Measurements from ENCODE around the gene MEI1. TPM values are rescaled to one million over a fixed set of nuclear protein-coding genes. Genes with fewer than 3 reads are reported as not detected.

Gene MEI1
- total RNA-seq, 1 donor = 0.36 TPM

DNA sequence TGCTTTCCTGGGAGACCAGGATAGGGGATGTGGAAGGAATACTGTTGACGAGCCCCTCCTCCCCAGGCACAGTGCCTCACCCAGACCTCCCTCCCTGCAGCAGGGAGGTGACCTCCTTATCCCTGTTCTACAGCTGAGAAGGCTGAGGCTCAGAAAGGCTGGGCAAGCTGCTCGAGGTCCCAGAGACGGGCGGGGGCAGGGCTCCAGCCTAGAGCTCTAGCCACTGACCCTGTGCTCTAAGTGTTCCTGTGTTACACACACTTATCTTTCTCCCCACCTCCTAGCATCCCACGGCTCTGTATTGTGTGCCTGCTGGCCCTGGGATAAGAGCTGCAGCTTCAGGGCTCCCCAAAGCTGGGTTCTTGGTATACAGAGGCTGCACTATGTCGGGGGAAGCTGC, 109.1 kb downstream of the MEI1 start:
- H3K4me2 ChIP-seq (ENCODE audit: insufficient read depth, low read length) = no peak overlapping the region
- TF ChIP-seq, protein P1, sequence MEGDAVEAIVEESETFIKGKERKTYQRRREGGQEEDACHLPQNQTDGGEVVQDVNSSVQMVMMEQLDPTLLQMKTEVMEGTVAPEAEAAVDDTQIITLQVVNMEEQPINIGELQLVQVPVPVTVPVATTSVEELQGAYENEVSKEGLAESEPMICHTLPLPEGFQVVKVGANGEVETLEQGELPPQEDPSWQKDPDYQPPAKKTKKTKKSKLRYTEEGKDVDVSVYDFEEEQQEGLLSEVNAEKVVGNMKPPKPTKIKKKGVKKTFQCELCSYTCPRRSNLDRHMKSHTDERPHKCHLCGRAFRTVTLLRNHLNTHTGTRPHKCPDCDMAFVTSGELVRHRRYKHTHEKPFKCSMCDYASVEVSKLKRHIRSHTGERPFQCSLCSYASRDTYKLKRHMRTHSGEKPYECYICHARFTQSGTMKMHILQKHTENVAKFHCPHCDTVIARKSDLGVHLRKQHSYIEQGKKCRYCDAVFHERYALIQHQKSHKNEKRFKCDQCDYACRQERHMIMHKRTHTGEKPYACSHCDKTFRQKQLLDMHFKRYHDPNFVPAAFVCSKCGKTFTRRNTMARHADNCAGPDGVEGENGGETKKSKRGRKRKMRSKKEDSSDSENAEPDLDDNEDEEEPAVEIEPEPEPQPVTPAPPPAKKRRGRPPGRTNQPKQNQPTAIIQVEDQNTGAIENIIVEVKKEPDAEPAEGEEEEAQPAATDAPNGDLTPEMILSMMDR (IDR thresholded peaks at IDR 0.05; ENCODE audit: extremely low read depth, low read depth, low read length) = no peak
- DNase-seq (ENCODE audit: insufficient read length, low spot score, missing footprints) = no peak
- no peaks in the 10 kb centered on the region for H3K27me3 ChIP-seq (ENCODE audit: insufficient read depth, low read length)
- H3K9me3 ChIP-seq (ENCODE audit: low read depth, low read length) = no peaks in the 10 kb centered on the region
- no peak overlapping the region for H2AFZ ChIP-seq (ENCODE audit: low read length)
- H3K27ac ChIP-seq (ENCODE audit: low read depth, low read length) = no peak overlapping the region
- H4K20me1 ChIP-seq (ENCODE audit: insufficient read depth, low read length) = no peaks in the 10 kb centered on the region
- H3K79me2 ChIP-seq (ENCODE audit: insufficient read depth, low read length) = no peaks in the 10 kb centered on the region
- H3K4me1 ChIP-seq (ENCODE audit: insufficient read depth, low read length) = no peaks in the 10 kb centered on the region
- no peak overlapping the region for H3K4me3 ChIP-seq (ENCODE audit: insufficient read depth, low read length)
- peaks cover 5% of the 10 kb centered on the region for H3K36me3 ChIP-seq (ENCODE audit: insufficient read depth, low read length)

DNA sequence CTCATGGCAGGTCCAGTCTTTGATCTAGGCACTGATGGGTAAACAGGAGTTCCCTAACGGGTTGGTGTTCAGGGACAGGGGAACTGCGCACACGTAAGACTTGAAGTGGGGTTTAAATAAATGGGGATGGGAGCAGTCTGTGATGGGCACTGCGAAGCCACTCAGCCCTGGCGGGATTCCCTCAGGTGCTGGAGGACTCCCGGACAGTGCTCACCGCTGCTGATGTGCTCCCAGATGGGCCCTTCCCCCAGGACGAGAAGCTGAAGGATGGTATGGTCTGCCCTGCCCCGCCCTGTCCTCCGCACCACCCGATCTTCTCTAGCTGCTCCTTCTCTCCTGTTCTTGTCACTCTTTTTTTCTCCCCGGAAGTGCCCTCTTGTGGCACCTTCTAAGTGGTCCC, 110.7 kb downstream of the MEI1 start:
- Histone ChIP-seq H3K27me3 (ENCODE audit: insufficient read depth, low read length) (no peaks in the 10 kb centered on the region), H2AFZ (ENCODE audit: low read length) (no peak overlapping the region), H3K4me2 (ENCODE audit: insufficient read depth, low read length) (no peak overlapping the region), H3K79me2 (ENCODE audit: insufficient read depth, low read length) (no peaks in the 10 kb centered on the region), H3K27ac (ENCODE audit: low read depth, low read length) (no peak overlapping the region), H3K4me3 (ENCODE audit: insufficient read depth, low read length) (no peak overlapping the region), H4K20me1 (ENCODE audit: insufficient read depth, low read length) (no peaks in the 10 kb centered on the region), H3K36me3 (ENCODE audit: insufficient read depth, low read length) (peaks cover 5% of the 10 kb centered on the region), H3K4me1 (ENCODE audit: insufficient read depth, low read length) (no peaks in the 10 kb centered on the region), H3K9me3 (ENCODE audit: low read depth, low read length) (no peaks in the 10 kb centered on the region)
- no peak for DNase-seq (ENCODE audit: insufficient read length, low spot score, missing footprints)
- TF ChIP-seq, protein P1 (IDR thresholded peaks at IDR 0.05; ENCODE audit: extremely low read depth, low read depth, low read length) = no peak

DNA sequence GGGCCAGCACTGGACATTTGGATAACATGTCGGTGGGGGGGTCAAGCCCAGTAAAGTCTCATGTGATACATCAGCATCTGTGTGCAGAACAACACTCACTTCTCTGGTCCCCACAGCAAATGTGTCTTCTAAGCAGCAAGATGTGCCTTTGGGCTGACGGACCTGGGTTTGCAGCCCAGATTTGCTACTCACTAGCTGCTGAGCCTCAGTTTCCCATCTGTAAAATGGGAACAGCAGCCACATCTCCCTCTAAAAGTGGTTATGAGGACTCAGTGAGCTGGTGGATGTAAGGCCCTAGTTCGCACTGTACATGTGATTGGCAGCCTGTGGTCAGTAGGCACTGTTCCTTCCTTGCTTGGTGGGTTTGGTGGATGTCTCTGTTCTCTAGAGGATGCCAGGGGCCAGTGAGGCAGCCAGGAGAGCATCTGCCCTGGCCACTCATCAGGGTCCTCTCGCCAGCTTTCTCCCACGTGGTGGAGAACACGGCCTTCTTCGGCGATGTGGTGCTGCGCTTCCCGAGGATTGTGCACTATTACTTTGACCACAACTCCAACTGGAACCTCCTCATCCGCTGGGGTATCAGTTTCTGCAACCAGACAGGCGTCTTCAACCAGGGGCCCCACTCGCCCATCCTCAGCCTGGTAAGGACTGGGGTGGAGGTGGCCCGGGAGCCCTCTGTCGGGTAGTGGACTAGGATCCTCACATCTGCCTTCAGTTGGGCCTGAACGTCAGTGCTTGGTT, 113.7 kb downstream of the MEI1 start:
- H3K4me1 ChIP-seq (ENCODE audit: insufficient read depth, low read length) = no peaks in the 10 kb centered on the region
- H3K9me3 ChIP-seq (ENCODE audit: low read depth, low read length) = no peaks in the 10 kb centered on the region
- TF ChIP-seq, protein P1 (IDR thresholded peaks at IDR 0.05; ENCODE audit: extremely low read depth, low read depth, low read length) = no peak
- no peak overlapping the region for H3K4me2 ChIP-seq (ENCODE audit: insufficient read depth, low read length)
- no peak for DNase-seq (ENCODE audit: insufficient read length, low spot score, missing footprints)
- H2AFZ ChIP-seq (ENCODE audit: low read length) = no peak overlapping the region
- H3K27me3 ChIP-seq (ENCODE audit: insufficient read depth, low read length) = no peaks in the 10 kb centered on the region
- no peaks in the 10 kb centered on the region for H4K20me1 ChIP-seq (ENCODE audit: insufficient read depth, low read length)
- H3K79me2 ChIP-seq (ENCODE audit: insufficient read depth, low read length) = no peaks in the 10 kb centered on the region
- H3K36me3 ChIP-seq (ENCODE audit: insufficient read depth, low read length) = peaks cover 11% of the 10 kb centered on the region
- no peak overlapping the region for H3K4me3 ChIP-seq (ENCODE audit: insufficient read depth, low read length)
- H3K27ac ChIP-seq (ENCODE audit: low read depth, low read length) = no peak overlapping the region

DNA sequence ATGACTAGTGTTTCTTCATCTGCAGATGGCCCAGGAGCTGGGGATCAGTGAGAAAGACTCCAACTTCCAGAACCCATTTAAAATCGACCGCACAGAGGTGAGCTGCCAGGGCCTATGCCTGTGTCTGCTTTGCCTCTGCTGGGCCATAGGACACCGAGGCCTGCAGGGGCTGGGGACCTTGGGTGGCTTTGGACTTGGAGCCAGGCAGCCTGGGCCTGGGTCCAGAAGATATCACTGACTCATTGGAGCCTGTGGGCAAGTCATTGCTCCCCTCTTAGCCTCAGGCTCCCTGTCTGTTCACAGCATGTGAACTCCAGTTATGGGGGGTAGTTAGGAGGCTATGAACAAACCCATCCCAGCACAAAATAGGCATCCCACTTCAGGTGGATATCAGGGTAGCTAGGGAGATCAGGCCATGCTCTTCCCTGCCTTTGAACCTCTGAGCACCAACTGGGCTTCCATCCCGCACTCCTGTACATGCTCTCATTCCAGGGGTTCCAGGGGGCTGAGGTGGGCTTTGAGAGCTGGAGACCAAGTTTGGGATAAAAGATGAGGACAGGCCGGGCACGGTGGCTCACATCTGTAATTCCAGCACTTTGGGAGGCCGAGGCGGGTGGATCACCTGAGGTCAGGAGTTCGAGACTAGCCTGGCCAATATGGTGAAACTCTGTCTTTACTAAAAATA, 114.6 kb downstream of the MEI1 start:
- no peaks in the 10 kb centered on the region for H3K27me3 ChIP-seq (ENCODE audit: insufficient read depth, low read length)
- H3K36me3 ChIP-seq (ENCODE audit: insufficient read depth, low read length) = peaks cover 11% of the 10 kb centered on the region
- H3K4me2 ChIP-seq (ENCODE audit: insufficient read depth, low read length) = no peak overlapping the region
- DNase-seq (ENCODE audit: insufficient read length, low spot score, missing footprints) = no peak
- H3K27ac ChIP-seq (ENCODE audit: low read depth, low read length) = no peak overlapping the region
- no peaks in the 10 kb centered on the region for H3K9me3 ChIP-seq (ENCODE audit: low read depth, low read length)
- TF ChIP-seq, protein P1 (IDR thresholded peaks at IDR 0.05; ENCODE audit: extremely low read depth, low read depth, low read length) = no peak
- H3K4me1 ChIP-seq (ENCODE audit: insufficient read depth, low read length) = no peaks in the 10 kb centered on the region
- H4K20me1 ChIP-seq (ENCODE audit: insufficient read depth, low read length) = no peaks in the 10 kb centered on the region
- no peak overlapping the region for H2AFZ ChIP-seq (ENCODE audit: low read length)
- H3K79me2 ChIP-seq (ENCODE audit: insufficient read depth, low read length) = no peaks in the 10 kb centered on the region
- H3K4me3 ChIP-seq (ENCODE audit: insufficient read depth, low read length) = no peak overlapping the region

Measured in osteoblast (primary cell).